Adipose tissue (tissue), 3 donors: ENCODE measurements around the gene MOB1A. TPM values are rescaled to one million over a fixed set of nuclear protein-coding genes. Genes with fewer than 3 reads are reported as not detected.
A peak's percentile ranks its signal among the peaks of the same experiment; 100 is the strongest.
"Not testable (repeated sequence)": the region's sequence is repeated elsewhere in the genome, so short reads cannot be mapped to it uniquely, and the experiment has no call there.

Experiments
- H3K27ac ChIP-seq: one replicate; pipeline ENCODE4 v1.5.1; 2013; ENCODE audit warnings: low read depth, low read length
- WGBS, 3 donors: extraction: QIAGEN DNeasy Blood & Tissue Kit; methylation state at CpG; one replicate each; pipeline ENCODE4 v1.1.7; 2013; 5-methylcytosine and 5-hydroxymethylcytosine counted together
- polyA plus RNA-seq, 3 donors: library from polyadenylated mRNA; stranded (reverse); fragments of 200-250 nt; gene quantifications; one replicate each; pipeline ENCODE4 v1.2.3, GENCODE V29; 2013
- donor health status: healthy with polysubstance abuse.
- donor health status: Bipolar disorder and iron deficiency.
- donor health status: healthy.

MOB1A gene
- polyA plus RNA-seq, 3 donors, result 11.2 to 43.4 (median 33.6) TPM

- 70 to 80% (median 78%) methylated on average over 3 of the region's 3 CpGs for WGBS, 3 donors
- H3K27ac ChIP-seq, result no peak overlapping the region
Measured at GRCh38 chr2:74201196-74201595, 22.5 kb upstream of the MOB1A start.

GRCh38 chr2:74199871-74200305 is 21.2 kb upstream of the MOB1A start:
- no peak overlapping the region for H3K27ac ChIP-seq
- WGBS, 3 donors, result 14 to 48% (median 43%) methylated on average over 8 of the region's 8 CpGs

DNA sequence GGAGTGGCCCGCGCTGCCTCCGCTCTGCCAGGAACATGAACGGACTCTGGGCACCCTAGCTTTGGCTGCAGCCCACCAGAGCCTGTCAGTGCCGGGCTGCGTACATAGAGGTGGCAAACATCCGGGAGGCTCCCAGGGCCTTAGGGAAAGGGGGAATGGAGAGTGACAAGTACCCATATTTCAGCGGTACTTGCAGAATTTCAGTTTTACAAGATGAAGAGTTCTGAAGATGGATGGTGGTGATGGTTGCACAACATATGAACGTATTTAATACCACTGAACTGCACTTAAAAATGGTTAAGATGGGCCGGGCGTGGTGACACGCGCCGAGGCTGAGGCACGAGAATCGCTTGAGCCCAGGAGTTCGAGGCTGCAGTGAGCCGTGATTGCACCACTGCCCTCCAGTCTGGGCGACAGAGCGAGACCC is 20.6 kb upstream of the MOB1A start:
- WGBS, 3 donors, result 2 to 3% (median 3%) methylated on average over 20 of the region's 20 CpGs
- H3K27ac ChIP-seq, result peak overlapping the region; percentile 59

- peak within 1 kb of the TSS; percentile 83 for H3K27ac ChIP-seq
- WGBS, 3 donors, result 0 to 1% (median 1%) methylated on average over 83 to 96 of the region's 96 CpGs
Measured at GRCh38 chr2:74198461-74199274, 20.0 kb upstream of the MOB1A start, which contains the start of gene MTHFD2. Gene MTHFD2 (plus strand): TSS chr2:74198615. CDS start chr2:74198642, 27 bp downstream.

DNA sequence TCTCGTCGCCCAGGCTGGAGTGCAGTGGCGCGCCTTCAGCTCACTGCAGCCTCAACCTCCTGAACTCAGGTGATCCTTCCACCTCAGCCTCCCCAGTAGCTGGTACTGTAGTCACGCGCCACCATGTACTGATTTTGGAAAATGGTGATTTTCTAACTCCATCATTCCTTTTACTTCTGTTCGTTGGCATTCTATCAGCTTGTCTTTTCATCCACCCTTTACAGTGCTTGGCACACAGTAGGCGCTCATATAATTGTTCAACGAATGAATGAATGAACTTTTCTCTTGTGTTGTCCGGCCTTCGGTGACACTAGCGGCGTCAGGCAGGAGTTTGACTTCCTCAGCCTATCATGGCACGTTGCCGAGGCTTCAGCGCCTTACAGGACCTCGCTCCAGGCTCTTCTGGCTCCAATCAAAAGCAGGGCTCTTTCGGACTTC is 19.4 kb upstream of the MOB1A start:
- WGBS, 3 donors, result 33 to 37% (median 37%) methylated on average over 17 to 18 of the region's 18 CpGs
- peak overlapping the region; percentile 83 for H3K27ac ChIP-seq

DNA sequence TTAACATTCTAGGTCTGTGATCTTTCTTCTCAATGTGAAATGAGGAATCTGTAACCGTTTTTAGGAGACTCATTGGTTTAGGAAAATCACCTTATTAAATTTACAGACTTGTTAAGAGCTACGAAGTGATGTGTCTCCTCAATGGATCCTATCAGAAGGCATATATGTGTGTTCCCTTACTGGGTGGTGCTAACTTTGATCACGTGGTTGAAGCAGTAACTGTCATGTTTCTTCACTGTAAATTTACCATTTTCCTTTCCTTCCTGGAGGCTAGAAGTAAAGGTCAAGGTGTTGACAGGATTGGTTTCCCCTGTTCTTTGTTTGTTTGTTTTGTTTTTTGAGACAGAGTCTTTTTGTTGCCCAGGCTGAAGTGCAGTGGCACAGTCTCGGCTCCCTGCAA is 18.4 kb upstream of the MOB1A start:
- H3K27ac ChIP-seq, result no peak overlapping the region
- WGBS, 3 donors, result 65 to 77% (median 75%) methylated on average over 4 of the region's 4 CpGs

DNA sequence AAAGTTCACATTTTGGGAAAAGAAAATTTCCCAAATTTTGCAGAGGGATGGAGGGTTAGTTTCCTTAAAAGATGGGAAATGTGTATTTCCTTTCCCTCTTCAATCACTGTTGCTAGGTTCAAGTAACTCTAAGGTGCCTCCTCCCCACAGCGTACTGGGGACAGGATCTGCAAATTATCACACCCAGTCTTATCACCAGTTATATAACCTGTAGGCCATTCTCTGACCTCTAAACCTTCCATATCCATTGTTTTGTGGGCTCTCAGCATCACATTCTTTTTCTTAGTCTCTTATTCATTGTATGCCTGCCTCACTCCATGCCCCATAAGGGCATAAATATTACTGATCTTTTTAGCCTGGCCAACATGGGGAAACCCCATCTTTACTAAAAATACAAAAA is 16.1 kb upstream of the MOB1A start:
- no peak overlapping the region for H3K27ac ChIP-seq
- 70 to 100% (median 92%) methylated on average over 1 of the region's 1 CpG for WGBS, 3 donors

- no peak overlapping the region for H3K27ac ChIP-seq
- WGBS, 3 donors, result 60 to 79% (median 77%) methylated on average over 6 of the region's 6 CpGs
Measured at GRCh38 chr2:74191596-74192380, 13.1 kb upstream of the MOB1A start.

GRCh38 chr2:74188696-74189095 is 10.0 kb upstream of the MOB1A start:
- no peak overlapping the region for H3K27ac ChIP-seq
- WGBS, 3 donors, result 92 to 96% (median 96%) methylated on average over 3 of the region's 3 CpGs

- no peak overlapping the region for H3K27ac ChIP-seq
Measured at GRCh38 chr2:74188018-74188601, 9.4 kb upstream of the MOB1A start.

DNA sequence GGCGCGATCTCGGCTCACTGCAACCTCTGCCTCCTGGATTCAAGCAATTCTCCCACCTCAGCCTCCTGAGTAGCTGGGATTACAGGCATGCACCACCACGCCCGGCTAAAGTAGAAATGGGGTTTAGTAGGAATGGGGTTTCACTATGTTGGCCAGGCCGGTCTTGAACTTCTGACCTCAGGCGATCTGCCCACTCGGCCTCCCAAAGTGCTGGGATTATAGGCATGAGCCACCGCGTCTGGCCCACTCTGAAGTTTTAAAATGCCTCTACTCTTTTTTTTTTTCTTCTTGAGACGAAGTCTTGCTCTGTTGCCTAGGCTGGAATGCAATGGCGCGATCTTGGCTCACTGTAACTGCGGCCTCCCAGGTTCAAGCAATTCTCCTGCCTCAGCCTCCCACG is 8.0 kb upstream of the MOB1A start:
- WGBS, 3 donors, result 93 to 97% (median 95%) methylated on average over 15 of the region's 15 CpGs
- not testable (repeated sequence) for H3K27ac ChIP-seq

More at GRCh38 chr2:74188018-74188601, 9.4 kb upstream of the MOB1A start:
- WGBS, 3 donors, result 77 to 94% (median 83%) methylated on average over 6 of the region's 6 CpGs

- 62 to 85% (median 68%) methylated on average over 9 of the region's 9 CpGs for WGBS, 3 donors
- no peak overlapping the region for H3K27ac ChIP-seq
Measured at GRCh38 chr2:74186038-74186437, 7.4 kb upstream of the MOB1A start.

DNA sequence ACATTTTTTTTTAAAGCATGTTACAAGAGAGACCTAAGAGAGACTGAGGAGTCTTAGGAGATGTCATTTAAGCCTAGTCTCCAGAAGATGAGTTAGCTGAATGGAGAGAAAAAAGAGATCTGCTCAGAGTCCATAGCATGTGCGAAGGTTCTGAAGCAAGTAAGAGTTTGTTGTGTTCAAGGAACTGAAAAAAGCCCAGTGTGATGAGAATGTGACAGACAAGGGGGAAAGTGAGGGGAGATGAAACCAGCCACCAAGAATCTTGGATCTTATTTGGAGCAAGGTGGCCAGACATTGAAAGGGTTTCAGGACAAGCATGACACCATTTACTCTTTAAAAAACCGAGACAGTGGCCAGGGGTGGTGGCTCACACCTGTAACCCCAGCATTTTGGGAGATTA is 5.2 kb upstream of the MOB1A start:
- 85 to 87% (median 86%) methylated on average over 2 of the region's 2 CpGs for WGBS, 3 donors
- no peak overlapping the region for H3K27ac ChIP-seq

DNA sequence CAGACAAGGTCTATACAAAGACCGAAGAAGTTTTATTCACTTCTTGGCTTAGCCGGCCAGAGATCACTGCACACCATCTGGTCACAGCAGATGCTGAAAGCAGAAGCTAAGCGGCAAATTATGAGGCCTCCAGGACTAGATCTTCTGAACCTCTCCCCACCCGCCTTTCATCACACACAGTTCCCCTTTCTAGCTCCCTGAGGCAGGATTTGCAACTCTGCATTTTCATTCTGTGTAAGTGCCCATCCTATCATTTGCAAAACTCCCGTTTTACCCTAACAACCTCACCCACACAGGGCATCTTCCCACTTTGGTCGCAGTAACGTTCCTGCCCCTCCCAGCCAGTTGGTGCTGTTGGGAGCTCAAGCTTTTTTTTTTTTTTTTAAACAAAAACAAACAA is 3.1 kb upstream of the MOB1A start:
- H3K27ac ChIP-seq, result no peak overlapping the region
- 25 to 63% (median 35%) methylated on average over 7 of the region's 7 CpGs for WGBS, 3 donors

GRCh38 chr2:74179063-74179865 is 585 bp upstream of the MOB1A start:
- no peak overlapping the region for H3K27ac ChIP-seq
- WGBS, 3 donors, result 43 to 53% (median 50%) methylated on average over 24 to 25 of the region's 25 CpGs

DNA sequence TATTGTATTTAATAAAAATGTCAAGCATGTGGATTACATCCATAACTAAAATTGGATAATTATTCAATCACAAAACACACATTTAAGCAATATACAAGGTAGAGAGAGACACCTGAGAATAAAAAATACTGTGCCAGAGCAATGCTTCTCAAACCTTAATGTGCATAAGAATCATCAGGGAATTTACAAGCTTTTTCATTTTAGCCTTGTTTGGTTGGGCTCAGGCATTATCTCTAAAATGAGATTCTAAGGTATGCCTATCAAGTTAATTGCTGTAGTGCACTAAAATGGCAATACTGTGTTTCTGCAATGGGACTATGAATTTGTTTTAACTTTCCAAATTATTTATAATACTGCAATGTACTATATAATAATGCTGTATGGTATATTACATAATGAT is 983 bp downstream of the MOB1A start:
- H3K27ac ChIP-seq, result peak overlapping the region; percentile 19

GRCh38 chr2:74174909-74175308 is 3.8 kb downstream of the MOB1A start:
- 60 to 94% (median 89%) methylated on average over 1 of the region's 1 CpG for WGBS, 3 donors
- no peak overlapping the region for H3K27ac ChIP-seq

- H3K27ac ChIP-seq, result no peak overlapping the region
- 68 to 76% (median 74%) methylated on average over 2 of the region's 2 CpGs for WGBS, 3 donors
Measured at GRCh38 chr2:74168739-74169138, 9.9 kb downstream of the MOB1A start.
